Body of pancreas (tissue), 4 donors: ENCODE results near the gene NCOR1. TPM values are rescaled to one million over a fixed set of nuclear protein-coding genes. Genes with fewer than 3 reads are reported as not detected.

ENCODE experiments used
- ATAC-seq: fragments of 150-250 bp; one replicate; pipeline ENCODE4 v1.9.1; 2016
- DNase-seq, 4 donors: peaks; one replicate each; pipeline ENCODE4 v3.0.0-alpha.2; 2019
- H3K27ac ChIP-seq, 4 donors: fragments of 200-600 bp; sonication (generic); 1 replicate in 3 of 4; 2 replicates in 1 of 4; pipeline versions ENCODE4 v1.5.1 to v1.6.1; 2016 to 2019; ENCODE audit warnings: mild to moderate bottlenecking in 1 of 4, mixed read lengths in 1 of 4, moderate library complexity in 1 of 4
- H3K27me3 ChIP-seq, 2 donors: fragments of 200-600 bp; sonication (generic); one replicate each; pipeline ENCODE4 v1.6.0; 2016; ENCODE audit warnings: mild to moderate bottlenecking in 1 of 2
- H3K36me3 ChIP-seq, 2 donors: fragments of 200-600 bp; sonication (generic); replicated peaks in 1 of 2; 2 replicates each; pipeline ENCODE4 v1.5.1; 2016; ENCODE audit warnings: low read depth in 2 of 2; ENCODE audit not compliant: insufficient read depth in 1 of 2
- H3K4me1 ChIP-seq: fragments of 200-600 bp; sonication (generic); one replicate; pipeline ENCODE4 v1.6.0; 2016
- H3K4me3 ChIP-seq, 2 donors: fragments of 200-600 bp; sonication (generic); 1 replicate in 1 of 2; 2 replicates in 1 of 2; pipeline ENCODE4 v1.5.1; 2016 to 2019
- H3K9me3 ChIP-seq, 3 donors: fragments of 200-600 bp; sonication (generic); 1 replicate in 2 of 3; 2 replicates in 1 of 3; pipeline ENCODE4 v1.5.1; 2016
- POLR2A ChIP-seq, 3 donors: fragments of 450-650 bp; IDR thresholded peaks; one replicate each; pipeline ENCODE4 v1.6.1; 2016; ENCODE audit warnings: antibody characterized with exemption in 3 of 3, mild to moderate bottlenecking in 2 of 3
- WGBS, 2 donors: methylation state at CpG; one replicate each; pipeline ENCODE4 v1.1.5; 2017; 5-methylcytosine and 5-hydroxymethylcytosine counted together
- intact Hi-C: fragments of 100-400 bp; cut with DNase I; formaldehyde crosslinking; loops from one replicate; pipeline ENCODE4 v1.15.1; 2023
- total RNA-seq, 2 donors: library from RNA; depleted of rRNA; stranded (reverse); fragments of >200 nt; gene quantifications; one replicate each; pipeline ENCODE4 v1.1.0, GENCODE V29; 2016
- TF ChIP-seq, protein P1 (sequence below), 7 experiments: fragments of 450-650 bp in 4 of 7; fragments of 200-600 bp in 3 of 7; sonication (generic) in 3 of 7; IDR thresholded peaks; one replicate each; pipeline ENCODE4 v1.5.1; 2016 to 2019; ENCODE audit warnings: antibody characterized with exemption in 7 of 7

The NCOR1 gene
- total RNA-seq, 2 donors from 2014 or later, result 120 to 230 TPM

DNA sequence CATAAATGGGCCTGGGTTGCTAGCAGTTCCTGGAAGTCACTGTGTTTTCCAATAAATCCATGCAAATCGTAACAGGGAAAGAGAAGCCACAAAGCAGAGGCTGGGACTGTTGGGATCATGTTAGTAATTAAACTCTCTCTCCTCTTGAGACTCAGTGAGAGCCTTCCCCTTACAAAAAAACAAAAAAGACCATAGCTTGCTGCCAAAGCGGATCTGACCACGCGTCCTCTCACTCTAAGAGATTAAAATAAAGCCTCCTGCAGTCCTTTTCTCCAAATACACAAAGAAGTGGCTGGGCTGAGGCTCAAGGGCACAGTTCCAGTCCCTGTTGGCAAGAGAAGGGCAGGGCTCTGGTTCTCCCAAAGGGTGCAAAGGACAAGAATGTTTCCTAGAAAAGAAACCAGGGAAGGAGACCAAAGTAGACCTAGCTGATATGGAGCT is 40.2 kb upstream of the NCOR1 start:
- DNase-seq, result peak; percentile 78 to 88 (median 83)
- 12 to 19% methylated on average over 4 of the region's 4 CpGs for WGBS, 2 donors
- Histone ChIP-seq H3K4me1 (peaks cover 36% of the 10 kb centered on the region), H3K27me3 (no peaks in the 10 kb centered on the region), H3K27ac (peak overlapping the region; percentile 50 to 76 (median 68)), H3K9me3 (no peaks in the 10 kb centered on the region), H3K36me3 (no peaks in the 10 kb centered on the region), H3K4me3 (no peak overlapping the region)
- peak; percentile 87 for ATAC-seq
- TF ChIP-seq, protein P1, sequence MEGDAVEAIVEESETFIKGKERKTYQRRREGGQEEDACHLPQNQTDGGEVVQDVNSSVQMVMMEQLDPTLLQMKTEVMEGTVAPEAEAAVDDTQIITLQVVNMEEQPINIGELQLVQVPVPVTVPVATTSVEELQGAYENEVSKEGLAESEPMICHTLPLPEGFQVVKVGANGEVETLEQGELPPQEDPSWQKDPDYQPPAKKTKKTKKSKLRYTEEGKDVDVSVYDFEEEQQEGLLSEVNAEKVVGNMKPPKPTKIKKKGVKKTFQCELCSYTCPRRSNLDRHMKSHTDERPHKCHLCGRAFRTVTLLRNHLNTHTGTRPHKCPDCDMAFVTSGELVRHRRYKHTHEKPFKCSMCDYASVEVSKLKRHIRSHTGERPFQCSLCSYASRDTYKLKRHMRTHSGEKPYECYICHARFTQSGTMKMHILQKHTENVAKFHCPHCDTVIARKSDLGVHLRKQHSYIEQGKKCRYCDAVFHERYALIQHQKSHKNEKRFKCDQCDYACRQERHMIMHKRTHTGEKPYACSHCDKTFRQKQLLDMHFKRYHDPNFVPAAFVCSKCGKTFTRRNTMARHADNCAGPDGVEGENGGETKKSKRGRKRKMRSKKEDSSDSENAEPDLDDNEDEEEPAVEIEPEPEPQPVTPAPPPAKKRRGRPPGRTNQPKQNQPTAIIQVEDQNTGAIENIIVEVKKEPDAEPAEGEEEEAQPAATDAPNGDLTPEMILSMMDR (IDR thresholded peaks at IDR 0.05), result peak in 2 of 7 experiments; percentile 16 to 21
- peak in 2 of 3 donors; percentile 12 to 17 for TF ChIP-seq POLR2A (IDR thresholded peaks at IDR 0.05)
- intact Hi-C loops, result no loop called here

GRCh38 chr17:16254773-16255400 is 39.6 kb upstream of the NCOR1 start:
- H3K36me3 ChIP-seq, result no peaks in the 10 kb centered on the region
- WGBS, 2 donors, result 60 to 72% methylated on average over 9 of the region's 9 CpGs
- no peaks in the 10 kb centered on the region for H3K9me3 ChIP-seq
- no peak for DNase-seq
- H3K27me3 ChIP-seq, result no peaks in the 10 kb centered on the region
- intact Hi-C loops, result no loop called here
- H3K4me1 ChIP-seq, result peaks cover 40% of the 10 kb centered on the region
- no peak for ATAC-seq
- no peak overlapping the region for H3K4me3 ChIP-seq
- peak overlapping the region in 3 of 4 donors; percentile 67 to 76 (median 69) for H3K27ac ChIP-seq
- TF ChIP-seq, protein P1 (IDR thresholded peaks at IDR 0.05), result no peak

- no peak for TF ChIP-seq POLR2A (IDR thresholded peaks at IDR 0.05)
- TF ChIP-seq, protein P1 (IDR thresholded peaks at IDR 0.05), result no peak
- no peaks in the 10 kb centered on the region for H3K36me3 ChIP-seq
- no peak overlapping the region for H3K4me3 ChIP-seq
- intact Hi-C loops, result no loop called here
- WGBS, 2 donors, result 57 to 65% methylated on average over 1 of the region's 1 CpG
- H3K9me3 ChIP-seq, result no peaks in the 10 kb centered on the region
- H3K27ac ChIP-seq, result no peak overlapping the region
- ATAC-seq, result no peak
- no peak for DNase-seq
- peaks cover 35% of the 10 kb centered on the region for H3K4me1 ChIP-seq
- no peaks in the 10 kb centered on the region for H3K27me3 ChIP-seq
Measured at GRCh38 chr17:16251556-16251955, 36.2 kb upstream of the NCOR1 start.

- TF ChIP-seq POLR2A (IDR thresholded peaks at IDR 0.05), result no peak
- TF ChIP-seq, protein P1 (IDR thresholded peaks at IDR 0.05), result no peak
- intact Hi-C loops, result no loop called here
- WGBS, 2 donors, result 76 to 82% methylated on average over 6 of the region's 6 CpGs
- H3K4me1 ChIP-seq, result peaks cover 30% of the 10 kb centered on the region
- no peaks in the 10 kb centered on the region for H3K27me3 ChIP-seq
- no peak for DNase-seq
- H3K4me3 ChIP-seq, result no peak overlapping the region
- H3K9me3 ChIP-seq, result no peaks in the 10 kb centered on the region
- no peaks in the 10 kb centered on the region for H3K36me3 ChIP-seq
- no peak overlapping the region for H3K27ac ChIP-seq
- no peak for ATAC-seq
Measured at GRCh38 chr17:16251043-16251442, 35.7 kb upstream of the NCOR1 start.

DNA sequence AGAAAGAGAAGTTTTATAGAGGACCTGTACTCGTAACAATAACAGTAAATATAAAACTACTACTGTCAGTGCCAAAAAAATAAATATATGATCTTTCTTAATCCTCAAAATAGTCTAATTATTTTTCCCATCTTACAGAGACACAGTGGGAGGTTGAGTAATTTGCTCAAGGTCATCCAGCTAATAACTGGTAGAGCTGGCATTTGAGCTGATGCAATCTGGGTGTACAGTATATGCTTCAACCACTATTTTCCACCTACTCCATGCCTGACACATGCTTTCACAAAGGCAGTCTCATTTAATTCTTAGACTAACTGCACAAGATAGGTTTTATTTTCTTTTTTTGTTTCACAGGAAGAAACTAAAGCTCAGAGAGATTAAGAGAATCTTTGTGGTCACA is 35.3 kb upstream of the NCOR1 start:
- Histone ChIP-seq H3K27me3 (no peaks in the 10 kb centered on the region), H3K4me1 (peaks cover 27% of the 10 kb centered on the region), H3K4me3 (no peak overlapping the region), H3K36me3 (no peaks in the 10 kb centered on the region), H3K9me3 (no peaks in the 10 kb centered on the region), H3K27ac (no peak overlapping the region)
- 65 to 74% methylated on average over 1 of the region's 1 CpG for WGBS, 2 donors
- intact Hi-C loops, result no loop called here
- ATAC-seq, result peak; percentile 54
- peak in 3 of 4 donors; percentile 16 to 23 (median 20) for DNase-seq
- no peak for TF ChIP-seq POLR2A (IDR thresholded peaks at IDR 0.05)
- TF ChIP-seq, protein P1 (IDR thresholded peaks at IDR 0.05), result no peak
